GM21717 (cell line): Measurements from ENCODE around the gene PARVB.
"Not testable (repeated sequence)": the region's sequence is repeated elsewhere in the genome, so short reads cannot be mapped to it uniquely, and the experiment has no call there.

Experiments
- ATAC-seq: cut with Tn5 transposase; IDR thresholded peaks from one replicate; pipeline ENCODE4 v1.9.1; 2021; ENCODE audit warnings: mild to moderate bottlenecking, moderate library complexity; ENCODE audit not compliant: unreplicated experiment

PARVB gene

DNA sequence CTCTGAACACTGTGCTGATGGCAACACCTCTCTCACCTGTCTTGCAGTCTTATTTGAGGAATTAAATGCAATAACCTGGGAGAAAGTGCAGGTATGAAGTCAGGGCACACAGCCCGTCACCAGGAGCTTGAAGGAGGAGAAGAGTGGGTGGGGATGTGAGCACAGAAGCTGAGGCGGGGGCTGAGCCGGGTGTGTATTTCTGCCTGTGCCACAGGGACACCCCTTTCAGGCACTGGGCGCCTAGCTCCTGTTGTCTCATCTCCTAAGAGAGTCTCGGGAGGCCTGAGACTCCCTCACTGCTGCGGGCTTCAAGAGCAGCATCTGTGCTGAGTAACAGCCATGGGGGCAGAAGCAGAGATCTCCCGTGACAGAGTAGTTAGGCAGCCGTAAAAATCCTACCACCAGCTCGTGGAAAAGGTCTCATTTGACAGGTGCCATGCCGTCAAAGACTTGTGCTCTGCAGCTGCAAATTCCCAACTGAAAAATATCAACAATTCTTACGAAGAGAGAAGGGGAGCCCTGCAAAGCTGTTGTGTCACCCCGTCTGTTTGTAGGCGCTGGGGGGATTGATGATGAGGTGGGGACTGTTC, 26.8 kb downstream of the PARVB start:
- ATAC-seq, result no peak

DNA sequence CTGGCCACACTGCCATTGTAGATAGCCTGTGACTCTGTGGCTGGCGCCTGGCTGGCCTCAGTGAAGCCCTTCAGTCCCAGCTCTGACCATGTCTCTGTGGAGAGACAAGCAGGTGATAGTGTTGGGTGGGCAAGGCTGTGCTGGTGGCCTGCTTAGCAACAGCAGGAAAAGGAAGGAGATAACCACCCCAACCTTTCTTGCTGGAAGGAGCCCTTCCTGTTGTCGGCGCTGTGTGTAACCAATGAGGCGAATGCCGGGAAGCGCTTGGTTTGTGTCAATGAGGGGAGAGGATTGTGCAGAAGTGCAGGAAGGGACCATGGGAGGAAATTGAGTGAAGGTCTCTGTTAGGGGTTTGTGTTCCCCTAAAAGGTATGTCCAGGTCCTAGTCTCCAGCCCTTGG, 27.3 kb downstream of the PARVB start:
- no peak for ATAC-seq

DNA sequence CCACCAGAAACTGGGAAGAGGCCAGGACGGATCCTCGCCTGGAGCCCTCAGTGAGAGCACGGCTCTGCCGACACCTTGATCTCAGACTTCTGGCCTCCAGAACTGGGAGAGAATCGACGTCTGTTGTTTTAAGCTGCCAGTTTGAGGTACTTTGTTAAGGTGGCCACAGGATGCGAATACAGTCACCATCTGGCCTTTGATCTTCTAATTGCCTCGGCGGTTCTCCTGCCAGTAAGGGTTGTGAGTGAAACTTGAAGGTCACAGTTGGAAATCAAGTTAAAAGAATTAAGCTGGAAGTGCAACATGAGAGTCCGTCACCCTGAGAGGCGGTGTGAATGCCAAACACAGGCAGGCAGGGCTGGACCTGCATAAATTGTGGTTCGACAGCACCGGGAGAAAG, 27.9 kb downstream of the PARVB start:
- ATAC-seq, result no peak

DNA sequence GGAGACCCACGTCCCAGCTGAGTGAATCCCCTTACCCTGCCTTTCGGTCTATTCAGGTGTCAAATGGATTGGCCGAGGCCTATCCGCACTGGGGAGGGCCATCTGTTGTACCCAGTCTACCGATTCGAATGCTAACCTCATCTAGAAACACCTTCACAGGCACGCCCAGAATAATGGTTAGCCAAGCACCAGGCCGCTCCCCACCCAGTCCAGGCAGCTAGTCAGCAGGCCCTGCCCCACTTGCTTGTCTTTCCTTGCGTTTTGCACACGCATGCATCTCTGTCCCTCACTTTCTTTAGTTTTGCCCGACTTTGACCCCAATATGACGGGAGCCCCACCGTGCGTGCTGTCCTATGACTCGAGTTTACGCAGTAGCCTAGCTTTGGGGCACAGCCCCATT, 31.7 kb downstream of the PARVB start:
- ATAC-seq, result no peak

DNA sequence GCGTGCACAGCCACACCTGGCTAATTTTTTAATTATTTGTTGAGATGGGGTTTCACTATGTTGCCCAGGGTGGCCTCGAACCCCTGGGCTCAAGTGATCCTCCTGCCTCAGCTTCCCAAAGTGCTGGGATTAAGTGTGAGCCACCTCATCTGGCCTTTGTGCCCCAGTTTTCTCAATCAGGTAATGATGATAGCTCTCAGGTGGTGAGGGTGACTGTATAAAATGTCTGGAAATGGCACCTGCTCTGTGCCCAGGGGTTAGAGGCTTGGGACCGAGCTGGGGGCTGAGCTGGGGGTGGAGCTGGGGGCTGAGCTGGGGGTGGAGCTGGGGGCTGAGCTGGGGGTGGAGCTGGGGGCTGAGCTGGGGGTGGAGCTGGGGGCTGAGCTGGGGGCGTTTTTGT, 32.5 kb downstream of the PARVB start:
- ATAC-seq, result not testable (repeated sequence)

DNA sequence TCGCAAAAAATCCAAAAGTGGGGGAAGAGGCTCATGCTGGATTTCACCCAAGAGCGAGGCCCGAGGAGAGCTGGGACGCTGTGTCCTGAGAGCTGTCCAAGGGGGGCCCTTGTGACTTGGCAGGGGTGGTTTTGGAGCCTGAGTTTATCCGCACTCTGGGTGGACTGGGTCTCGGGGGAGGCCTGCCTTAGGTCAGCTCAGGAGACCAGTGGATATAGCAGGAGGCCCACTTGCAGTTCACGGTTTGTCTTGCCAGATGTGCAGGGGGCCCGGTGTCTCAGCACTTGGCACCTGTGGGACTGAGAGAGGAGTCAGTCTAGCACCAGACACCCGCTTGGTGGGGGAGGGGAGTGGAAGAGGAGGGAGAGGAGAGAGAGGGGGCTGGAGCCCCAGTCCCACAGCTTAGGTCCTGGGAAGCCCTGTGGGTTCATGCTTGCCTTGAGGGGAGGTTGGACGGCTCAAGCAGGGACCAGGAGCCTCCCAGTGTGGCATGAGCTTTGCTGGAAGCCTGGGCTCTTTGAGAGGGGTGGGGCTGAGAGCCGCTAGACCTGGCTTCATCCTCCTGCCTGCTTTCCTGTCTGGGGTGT, 33.4 kb downstream of the PARVB start:
- no peak for ATAC-seq

DNA sequence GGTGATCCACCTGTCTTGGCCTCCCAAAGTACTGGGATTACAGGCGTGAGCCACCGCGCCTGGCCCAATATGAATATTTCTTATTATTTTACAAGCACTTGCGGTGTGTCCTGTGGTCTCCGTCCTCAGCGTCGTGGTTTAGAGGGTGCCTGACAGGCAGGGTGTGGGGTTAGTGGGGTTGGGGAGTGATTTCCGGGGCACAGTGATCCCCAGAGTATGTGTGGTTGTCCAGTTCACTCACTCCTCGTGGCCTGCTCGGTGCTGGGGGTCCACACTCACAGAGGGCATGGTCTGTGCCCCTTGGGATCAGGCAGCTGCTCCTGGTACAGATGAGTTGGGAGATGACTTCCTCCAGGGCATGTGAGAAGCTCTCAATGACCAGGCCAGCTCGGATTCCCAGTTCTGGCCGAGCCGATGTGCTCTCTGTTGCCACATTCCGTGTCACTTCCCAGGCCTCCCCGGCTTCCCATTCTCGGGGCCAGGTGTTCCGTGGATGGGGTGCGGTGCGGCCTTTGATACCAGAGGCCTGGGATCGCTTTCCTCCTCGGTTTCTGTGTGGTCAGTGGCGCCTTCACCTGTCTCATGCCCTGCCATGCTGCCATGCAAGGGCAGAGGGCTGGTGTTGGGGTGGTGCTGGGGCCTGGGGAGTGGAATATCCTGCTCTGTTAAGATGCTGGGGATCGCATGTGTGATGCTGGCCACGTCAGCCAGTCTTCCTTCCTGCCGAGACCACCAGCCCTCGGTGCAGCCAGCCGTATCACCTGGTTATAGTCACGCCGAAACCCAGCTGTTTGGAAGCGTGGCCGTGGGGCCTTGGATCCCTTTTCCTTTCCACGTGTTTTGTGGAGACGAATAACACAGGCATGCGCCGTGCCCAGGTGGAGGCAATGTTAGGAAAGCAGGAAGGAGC, 39.6 kb downstream of the PARVB start:
- no peak for ATAC-seq

DNA sequence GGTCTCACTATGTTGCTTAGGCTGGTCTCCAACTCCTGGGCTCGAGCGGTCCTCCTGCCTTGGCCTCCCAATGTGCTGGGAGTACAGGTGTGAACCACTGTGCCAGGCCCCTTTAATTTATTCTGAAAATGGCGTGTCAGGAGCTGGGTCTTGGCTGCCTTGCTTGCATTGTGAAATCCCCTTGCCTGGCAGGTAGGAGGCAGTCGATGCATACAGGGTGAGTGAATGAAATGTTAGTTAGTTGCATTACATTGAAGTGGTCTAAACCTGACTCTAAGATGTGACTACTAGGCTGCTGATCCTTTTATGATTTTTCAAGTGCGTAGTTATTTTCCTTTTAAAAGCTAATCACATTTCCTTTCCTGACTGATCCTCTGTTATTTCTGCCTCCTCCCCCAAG, 42.9 kb downstream of the PARVB start:
- no peak for ATAC-seq

DNA sequence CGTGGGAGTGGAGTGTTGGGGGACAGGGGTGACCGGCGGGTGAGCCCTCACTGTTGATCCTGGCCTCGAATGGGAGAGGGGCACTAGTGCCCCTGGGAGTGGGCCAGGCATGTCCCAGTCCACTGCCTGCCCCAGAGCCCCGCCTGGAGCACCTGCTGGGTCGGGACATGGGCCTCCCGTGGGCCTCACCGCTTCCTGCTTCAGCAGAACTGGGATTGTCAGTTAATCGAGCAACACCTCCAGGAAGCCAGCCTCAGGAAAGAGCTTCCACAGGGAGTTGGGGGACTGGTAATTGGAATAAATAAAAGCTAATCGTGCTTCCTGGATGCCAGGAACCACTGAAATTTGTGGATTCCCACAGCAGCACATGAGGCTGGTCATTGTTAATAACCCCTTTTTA, 43.8 kb downstream of the PARVB start:
- no peak for ATAC-seq

DNA sequence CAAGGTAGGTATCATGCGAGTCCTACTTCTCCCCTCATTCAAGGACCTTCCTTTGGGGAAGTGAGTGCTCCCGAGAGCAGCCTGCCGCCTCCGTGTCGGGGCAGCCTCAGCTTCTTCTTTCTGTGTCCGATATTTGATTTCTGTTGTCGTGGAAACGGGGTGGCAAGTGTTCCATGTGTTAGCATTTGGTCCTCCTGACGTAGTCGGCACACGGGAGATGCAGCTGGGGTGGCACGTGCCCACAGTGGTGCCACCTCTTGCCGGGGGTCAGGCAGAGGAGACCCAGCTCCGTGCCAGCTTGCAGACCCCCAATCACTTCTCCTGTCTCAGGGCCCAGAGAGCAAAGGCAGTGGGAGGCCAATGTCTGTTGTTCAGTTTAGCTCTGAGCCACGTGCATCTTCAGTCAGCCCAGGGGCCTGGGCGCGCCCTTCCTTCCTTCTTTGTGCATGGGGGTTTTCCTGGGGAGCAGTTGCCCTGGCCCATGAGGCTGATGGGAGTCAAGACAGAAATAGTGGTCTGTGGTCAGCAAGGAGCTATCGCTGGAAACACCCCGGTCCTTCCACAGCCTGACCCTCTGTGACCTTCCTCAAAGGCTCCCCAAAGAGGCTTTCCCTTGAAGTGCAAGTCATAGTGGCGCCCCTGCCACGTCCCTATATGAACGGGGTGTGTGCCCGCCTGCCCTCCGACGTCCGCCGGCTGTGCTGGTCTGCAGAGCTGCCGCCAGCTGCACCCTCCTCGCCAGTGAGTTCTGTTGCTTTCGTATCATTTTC, 44.5 kb downstream of the PARVB start:
- no peak for ATAC-seq

DNA sequence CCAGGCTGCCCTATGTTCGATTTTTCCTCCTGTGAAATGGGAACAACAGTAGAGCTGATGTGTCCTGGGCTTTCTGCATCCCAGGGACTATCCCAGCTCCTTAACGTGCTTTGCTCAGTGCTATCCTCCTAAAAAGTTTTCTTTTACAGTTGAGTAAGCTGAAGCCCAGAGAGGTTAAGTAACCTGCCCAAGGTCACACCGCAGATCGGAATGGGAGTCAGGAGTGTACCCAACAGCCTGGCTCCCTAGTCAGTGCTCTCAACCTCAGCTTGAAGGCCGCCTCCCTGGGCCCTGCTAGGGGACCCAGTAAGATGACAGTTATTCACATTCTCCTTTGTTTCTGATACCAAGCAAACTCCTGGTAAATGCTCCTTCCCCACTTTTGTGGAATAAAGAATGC, 45.9 kb downstream of the PARVB start:
- ATAC-seq, result no peak

DNA sequence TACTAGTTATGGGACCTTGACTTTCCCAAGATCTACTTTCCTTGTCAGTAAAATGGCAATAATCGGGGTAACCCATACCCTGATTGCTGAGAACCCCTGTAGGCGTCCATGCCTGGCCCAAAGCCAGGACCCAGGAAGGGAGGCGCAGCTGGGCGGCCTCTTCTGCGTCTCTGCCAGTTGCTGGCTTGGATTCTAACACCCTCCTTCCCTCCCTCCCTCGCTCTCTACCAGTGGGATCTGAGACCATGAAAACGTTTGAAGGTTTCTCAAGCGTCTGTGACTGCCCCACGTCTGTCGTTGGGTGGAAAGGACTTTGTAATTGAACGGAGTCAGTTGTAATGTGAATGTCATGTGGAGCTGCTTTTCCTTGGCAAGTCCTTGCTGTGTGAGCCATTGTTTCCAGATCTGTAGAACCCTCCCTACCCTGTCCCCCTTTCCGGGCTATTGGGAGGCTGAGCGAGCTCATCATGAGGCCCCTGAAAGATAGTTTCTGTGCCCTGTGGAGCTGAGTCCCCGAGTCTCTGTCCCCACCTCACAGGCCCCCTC, 47.8 kb downstream of the PARVB start:
- ATAC-seq, result no peak

DNA sequence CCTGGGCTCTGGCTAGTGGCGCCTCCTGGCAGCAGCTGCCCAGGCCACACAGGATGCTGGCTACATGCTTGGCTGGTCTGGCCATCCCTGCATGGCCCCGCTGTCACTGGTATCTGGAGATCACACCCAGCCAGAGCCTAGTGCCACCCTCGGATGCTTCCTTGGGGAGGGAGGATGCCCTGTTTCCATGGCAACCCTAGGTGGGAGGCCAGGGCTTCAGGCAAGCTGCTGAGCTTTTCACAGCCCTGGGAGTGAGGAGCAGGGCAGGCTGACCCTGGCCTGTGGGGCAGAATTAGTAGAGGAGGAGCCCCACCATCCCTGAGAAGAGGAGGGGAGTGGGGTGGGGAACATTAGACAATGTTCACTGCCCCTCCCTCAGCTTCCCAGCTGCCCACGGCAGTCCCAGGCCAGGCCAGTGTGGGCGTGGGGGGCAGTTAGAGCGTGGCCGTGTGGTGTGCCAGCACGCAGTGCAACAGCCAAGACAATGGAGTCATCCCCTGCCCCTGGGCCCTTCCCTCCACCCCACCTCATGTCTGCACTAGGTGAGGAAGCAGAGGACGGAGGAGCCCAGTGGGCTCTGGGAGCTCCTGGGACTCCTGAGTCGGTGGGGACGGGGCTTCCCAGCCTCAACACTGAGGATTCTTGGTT, 50.4 kb downstream of the PARVB start:
- no peak for ATAC-seq

DNA sequence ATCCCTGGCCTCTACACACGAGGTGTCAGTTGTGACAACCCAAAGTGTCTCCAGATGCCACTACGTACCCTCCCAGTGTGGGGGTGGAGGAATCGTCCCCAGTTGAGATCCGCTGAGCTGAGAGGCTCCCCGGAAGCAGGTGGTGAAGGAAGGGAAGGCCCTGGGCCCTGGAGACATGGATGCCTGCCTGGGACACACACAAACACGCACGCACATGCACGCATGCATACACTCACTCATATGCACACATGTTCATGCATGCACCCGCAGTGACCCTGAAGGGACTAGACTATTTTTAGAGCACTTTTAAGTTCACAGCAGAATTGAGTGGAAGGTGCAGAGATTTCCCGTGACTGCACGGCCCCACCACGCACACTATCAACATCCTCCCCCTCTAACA, 50.9 kb downstream of the PARVB start:
- no peak for ATAC-seq

DNA sequence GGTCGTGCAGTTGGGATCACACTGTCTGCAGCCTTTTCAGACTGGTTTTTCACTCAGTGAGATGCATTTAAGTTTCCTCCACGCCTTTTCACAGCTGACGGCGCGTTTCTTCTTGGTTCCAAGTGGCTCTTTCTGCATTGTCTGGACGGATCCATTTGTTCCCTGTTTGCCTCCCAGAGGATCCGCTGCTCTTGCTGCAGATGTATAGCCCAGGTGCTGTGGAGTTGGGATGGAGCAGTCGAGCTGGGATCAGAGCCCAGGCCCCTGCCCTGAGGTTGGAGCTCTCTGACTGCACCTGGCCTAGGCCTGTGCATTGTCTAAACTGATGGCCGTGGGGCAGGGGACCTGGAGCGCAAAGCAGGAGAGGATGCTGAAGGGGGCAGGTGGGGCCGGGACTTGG, 51.6 kb downstream of the PARVB start:
- ATAC-seq, result no peak

DNA sequence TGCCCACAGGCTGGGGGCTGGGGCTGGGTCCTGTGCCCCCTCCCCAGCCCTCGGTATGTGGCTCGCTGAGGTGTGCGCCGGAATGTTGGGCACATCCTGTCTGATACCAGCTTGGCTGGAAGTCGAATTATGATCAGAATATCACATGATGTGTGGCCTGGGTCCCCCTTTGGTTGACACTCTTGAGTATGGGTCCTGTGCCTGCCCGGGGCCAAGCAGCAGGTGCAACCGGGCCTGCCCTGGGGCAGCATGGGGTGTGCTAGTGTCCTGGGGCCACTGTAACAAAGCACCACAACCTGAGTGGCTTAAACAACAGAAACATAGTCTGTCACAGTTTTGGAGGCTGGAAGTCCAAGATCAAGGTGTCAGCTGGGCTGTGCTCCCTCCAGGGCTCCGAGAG, 52.7 kb downstream of the PARVB start:
- ATAC-seq, result no peak

DNA sequence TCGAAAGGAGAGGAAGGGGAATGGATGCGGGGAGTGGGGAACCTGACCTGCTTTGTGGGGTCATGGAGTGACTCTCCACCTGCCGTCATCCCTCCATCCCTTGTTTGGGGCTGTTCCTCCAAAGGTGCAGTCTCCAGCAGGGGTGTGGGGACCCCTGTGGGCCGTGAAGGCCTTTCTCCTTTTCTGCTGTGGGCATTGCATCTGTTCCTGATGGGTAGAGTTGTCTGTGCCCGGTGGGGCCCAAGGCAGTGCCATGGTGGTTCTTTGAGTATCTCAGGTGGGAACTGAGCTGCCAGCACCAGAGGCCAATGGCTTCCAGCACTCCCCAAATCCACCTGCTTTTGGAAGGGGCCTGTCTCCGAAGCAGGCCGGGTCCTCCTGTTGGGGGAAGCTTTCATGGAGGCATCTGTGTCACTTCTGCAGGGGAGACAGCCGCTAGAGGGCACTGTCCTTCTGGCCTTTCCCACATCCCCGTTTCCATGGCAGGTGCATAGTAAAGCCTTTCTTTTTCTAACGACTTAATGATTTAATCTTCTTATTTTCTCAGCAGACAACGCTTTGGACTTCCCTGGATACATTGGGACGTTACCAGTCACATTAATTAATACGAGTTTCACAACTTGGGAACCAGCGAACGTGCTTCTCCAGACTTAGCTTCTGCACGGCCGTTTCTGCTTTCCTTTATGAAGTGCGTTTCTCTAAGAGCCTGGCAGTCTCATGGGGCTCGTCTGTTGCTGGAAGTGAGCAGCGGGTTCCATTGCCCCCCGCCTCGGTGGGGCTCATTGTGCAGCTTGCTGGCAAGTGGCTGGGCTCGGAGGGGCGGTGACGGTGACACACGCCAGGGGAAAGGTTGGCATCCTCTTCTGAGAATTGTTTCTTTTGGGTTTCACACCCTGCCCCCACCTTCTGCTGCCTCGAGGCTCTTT, 57.1 kb downstream of the PARVB start:
- ATAC-seq, result no peak

DNA sequence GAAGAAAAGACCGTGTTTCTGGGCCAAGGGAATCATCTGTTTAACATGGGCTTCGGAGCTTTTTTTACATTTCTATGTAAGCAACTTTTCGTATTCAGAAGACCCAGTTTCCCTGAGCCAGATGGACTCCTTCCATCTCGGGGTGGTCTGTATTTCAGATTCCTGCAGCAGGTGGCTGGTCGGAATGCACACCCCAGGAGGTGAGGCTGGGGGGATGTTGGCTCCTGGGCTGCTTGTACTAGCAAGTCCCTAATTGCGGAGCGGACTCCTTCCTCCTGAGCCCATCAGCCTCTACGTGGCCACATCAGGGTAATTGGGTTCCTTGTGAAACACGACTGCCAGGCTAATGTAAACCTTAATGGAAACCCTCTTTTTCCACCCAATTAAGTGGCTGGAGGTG, 58.7 kb downstream of the PARVB start:
- no peak for ATAC-seq

DNA sequence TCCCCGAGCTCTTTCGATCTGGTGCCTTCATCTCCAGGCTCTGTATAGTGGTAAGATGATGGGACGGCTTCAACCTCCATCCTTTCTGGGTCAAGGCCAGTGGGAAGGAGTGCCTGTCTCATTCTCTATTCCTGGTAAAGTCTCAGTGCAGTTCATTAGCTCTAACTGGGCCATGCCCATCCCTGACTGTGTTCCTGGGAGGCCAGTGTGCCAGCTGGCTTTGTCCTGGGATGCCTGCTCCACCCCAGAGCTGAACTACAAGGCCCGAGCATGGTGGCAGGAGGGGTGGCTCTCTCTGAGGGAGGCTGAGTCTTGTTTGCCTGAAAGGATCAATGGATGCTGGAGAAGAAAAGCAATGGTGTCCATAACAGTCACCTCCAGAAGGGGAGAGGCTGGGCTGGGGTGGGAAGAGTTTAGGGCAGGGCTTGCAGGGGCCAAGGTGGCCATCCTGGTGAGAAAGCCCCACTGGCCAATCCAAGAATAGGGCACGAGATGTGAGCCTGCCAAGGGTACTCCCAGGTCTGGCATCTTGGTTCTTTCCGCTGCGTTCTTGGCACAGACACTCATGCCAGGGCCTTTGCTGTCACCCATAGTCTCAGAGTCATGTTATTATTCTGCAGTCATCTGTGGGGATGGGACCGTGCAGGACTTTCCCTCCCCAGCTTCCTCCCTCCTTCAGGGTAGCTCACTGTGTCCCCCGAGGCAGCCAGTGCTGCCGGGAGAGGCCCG, 60.1 kb downstream of the PARVB start:
- no peak for ATAC-seq
